ENCODE results near the gene SLC19A1. TPM values are rescaled to one million over a fixed set of nuclear protein-coding genes. Genes with fewer than 3 reads are reported as not detected.
A peak's percentile ranks its signal among the peaks of the same experiment; 100 is the strongest.

Gene SLC19A1
- total RNA-seq, 4 donors from 2014 or later: 3.6 to 7.3 (median 5.0) TPM

DNA sequence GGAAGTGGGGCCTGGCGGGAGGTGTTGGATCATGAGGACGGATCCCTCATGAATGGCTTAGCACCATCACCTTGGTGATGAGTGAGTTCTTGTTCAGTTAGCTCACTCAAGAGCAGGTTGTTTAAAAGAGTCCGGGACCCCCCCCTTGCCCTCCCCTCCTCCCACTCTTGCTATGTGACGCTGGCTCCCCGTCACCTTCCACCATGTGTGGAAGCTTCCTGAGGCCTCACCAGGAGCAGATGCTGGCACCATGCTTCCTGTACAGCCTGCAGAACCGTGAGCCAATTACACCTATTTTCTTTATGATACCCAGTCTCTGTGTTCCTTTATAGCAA is 3.0 kb upstream of the SLC19A1 start:
- H3K4me3 ChIP-seq (ENCODE audit: low read depth, poor library complexity, severe bottlenecking): no peak overlapping the region
- TF ChIP-seq POLR2A (IDR thresholded peaks at IDR 0.05): no peak
- TF ChIP-seq, protein P1, sequence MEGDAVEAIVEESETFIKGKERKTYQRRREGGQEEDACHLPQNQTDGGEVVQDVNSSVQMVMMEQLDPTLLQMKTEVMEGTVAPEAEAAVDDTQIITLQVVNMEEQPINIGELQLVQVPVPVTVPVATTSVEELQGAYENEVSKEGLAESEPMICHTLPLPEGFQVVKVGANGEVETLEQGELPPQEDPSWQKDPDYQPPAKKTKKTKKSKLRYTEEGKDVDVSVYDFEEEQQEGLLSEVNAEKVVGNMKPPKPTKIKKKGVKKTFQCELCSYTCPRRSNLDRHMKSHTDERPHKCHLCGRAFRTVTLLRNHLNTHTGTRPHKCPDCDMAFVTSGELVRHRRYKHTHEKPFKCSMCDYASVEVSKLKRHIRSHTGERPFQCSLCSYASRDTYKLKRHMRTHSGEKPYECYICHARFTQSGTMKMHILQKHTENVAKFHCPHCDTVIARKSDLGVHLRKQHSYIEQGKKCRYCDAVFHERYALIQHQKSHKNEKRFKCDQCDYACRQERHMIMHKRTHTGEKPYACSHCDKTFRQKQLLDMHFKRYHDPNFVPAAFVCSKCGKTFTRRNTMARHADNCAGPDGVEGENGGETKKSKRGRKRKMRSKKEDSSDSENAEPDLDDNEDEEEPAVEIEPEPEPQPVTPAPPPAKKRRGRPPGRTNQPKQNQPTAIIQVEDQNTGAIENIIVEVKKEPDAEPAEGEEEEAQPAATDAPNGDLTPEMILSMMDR (IDR thresholded peaks at IDR 0.05): no peak
- intact Hi-C loops (cut with DNase I; ENCODE audit: low total_unique reads): no loop called here
- no peak for DNase-seq (ENCODE audit: low spot score in 2 of 2)
- WGBS, 2 donors: 91 to 95% methylated on average over 6 of the region's 6 CpGs

DNA sequence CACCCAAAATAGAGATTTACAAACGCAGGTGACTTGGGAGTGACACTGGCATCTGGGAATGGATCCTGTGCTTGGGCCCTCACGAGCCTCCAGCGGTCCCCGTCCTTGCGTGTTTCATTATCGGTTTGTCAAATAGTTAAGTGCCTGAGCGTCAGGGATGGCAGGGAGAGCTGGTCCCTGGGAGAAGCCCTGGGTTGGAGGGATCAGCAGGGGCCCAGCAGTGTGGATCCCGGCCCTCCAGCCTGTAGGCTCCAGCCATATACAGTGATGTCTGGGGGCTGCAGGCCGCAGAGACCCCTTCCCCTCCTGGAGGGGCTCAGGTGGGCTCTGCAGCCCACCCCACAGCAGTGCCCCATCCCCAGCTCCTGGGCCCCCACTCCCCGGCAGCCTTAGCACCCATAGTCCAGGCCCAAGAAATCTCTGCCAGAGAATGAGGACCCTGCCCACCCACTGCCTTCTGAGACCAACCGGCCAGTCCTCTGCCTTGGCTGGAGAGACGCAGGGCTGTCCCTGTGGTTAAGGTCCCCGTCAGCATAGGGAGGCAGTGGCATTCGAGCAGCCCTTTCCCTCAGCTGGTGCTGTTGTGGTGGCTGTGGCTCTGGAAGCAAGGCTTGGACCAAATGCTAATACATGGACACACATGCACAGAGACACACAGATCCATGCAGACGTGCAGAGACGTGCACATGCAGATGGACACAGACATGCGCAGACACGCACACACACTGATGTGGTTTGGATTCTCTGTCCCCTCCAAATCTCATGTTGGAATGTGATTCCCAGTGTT is 2.4 kb upstream of the SLC19A1 start:
- DNase-seq (ENCODE audit: low spot score in 2 of 2): peak in 1 of 2 donors; percentile 80
- TF ChIP-seq, protein P1 (IDR thresholded peaks at IDR 0.05): no peak
- TF ChIP-seq POLR2A (IDR thresholded peaks at IDR 0.05): no peak
- intact Hi-C loops (cut with DNase I; ENCODE audit: low total_unique reads): no loop called here
- 85 to 92% methylated on average over 13 to 18 of the region's 18 CpGs for WGBS, 2 donors
- H3K4me3 ChIP-seq (ENCODE audit: low read depth, poor library complexity, severe bottlenecking): no peak overlapping the region

DNA sequence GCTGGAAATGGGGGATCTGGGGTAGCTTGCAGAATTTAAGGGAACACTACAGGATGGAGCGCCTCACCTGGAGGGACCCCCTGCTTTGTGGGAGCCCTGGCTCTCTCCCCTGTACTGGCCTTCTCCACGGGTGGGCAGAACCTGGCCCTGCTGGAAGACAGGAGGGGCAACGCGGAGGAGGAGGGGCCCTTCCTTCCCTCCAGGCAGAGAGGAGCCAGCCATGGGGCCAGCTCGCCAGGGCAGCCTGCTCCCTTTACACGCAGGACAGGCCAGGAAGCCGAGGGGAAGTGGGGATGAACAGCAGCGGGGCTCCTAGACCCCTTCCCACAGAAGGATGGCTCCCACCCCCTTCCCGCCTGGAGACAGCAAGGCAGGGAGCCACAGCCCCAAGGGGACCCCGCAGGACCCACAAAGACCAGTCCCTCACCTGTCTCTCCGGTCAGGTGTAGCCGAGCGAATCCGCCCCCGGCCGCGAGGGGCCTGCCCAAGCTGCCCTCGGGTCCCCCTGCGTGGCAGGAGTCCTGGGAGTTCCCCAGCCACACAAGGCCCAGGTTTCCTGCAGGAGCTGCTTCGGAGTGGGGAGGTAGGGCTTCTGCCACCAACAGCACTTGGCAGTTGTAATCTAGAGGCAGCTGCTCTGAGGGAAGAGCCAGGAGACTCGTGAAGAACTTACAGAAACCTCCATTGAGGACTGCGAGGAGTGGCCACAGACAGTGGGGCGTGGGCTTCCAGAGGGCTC is 1.6 kb upstream of the SLC19A1 start:
- DNase-seq (ENCODE audit: low spot score in 2 of 2): peak in 1 of 2 donors; percentile 84
- intact Hi-C loops (cut with DNase I; ENCODE audit: low total_unique reads): no loop called here
- no peak for TF ChIP-seq POLR2A (IDR thresholded peaks at IDR 0.05)
- TF ChIP-seq, protein P1 (IDR thresholded peaks at IDR 0.05): no peak
- 79 to 82% methylated on average over 21 to 23 of the region's 23 CpGs for WGBS, 2 donors
- H3K4me3 ChIP-seq (ENCODE audit: low read depth, poor library complexity, severe bottlenecking): no peak overlapping the region

DNA sequence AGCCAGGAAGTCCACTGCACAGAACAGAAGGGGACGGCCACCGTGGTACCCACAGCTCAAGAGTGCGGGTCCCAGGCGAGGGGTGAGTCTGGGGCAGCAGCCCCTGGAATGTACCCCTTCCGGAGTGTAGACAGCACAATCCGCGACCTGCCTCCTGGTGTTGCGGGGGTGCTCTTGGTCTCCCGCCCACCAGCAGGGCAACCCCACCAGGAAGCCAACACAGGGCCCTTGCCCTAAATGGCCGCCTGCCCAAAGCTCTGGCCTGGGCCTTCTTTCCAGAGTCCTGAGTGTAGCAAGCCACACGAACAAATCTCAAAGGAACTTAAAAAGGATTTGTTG is 1.1 kb upstream of the SLC19A1 start:
- intact Hi-C loops (cut with DNase I; ENCODE audit: low total_unique reads): no loop called here
- WGBS, 2 donors: 82 to 90% methylated on average over 10 of the region's 11 CpGs
- H3K4me3 ChIP-seq (ENCODE audit: low read depth, poor library complexity, severe bottlenecking): no peak overlapping the region
- no peak for DNase-seq (ENCODE audit: low spot score in 2 of 2)
- no peak for TF ChIP-seq POLR2A (IDR thresholded peaks at IDR 0.05)
- TF ChIP-seq, protein P1 (IDR thresholded peaks at IDR 0.05): no peak

DNA sequence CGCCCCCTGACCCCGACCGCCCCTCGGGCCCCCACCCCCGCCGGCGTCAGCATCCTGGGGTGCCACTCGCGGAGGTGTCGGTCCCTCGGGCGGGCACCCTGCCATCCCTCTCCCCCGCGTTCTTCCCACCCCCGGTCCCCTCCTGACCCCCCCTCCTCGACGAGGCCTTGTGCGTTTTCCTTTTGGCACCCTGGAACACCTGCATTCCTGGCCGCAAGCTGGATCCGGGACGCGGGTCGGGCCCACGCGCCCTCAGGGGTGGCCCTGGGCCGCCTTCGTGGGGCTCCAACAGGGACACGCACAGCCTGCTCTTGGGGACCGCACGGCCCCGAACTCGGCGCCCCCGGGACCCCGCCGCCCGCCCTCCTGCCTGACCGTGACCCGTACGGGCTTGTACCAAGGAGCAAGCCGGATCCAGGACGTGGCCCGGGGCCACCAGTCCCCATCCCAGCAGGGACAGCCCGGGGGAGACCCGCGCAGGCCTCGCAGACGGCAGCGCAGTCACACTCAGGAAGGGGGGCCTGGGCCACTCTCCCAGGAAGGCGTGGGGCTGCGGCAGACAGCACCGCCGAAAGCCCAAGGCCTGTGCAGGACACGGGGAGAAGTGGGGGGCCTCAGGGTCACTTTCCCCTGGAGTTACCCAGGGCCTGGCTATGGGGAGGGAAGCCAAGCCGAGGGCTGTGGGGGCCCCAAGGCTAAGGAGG is 579 bp upstream of the SLC19A1 start:
- TF ChIP-seq, protein P1 (IDR thresholded peaks at IDR 0.05): no peak
- TF ChIP-seq POLR2A (IDR thresholded peaks at IDR 0.05): no peak
- intact Hi-C loops (cut with DNase I; ENCODE audit: low total_unique reads): no loop called here
- peak overlapping the region; percentile 32 for H3K4me3 ChIP-seq (ENCODE audit: low read depth, poor library complexity, severe bottlenecking)
- DNase-seq (ENCODE audit: low spot score in 2 of 2): peak; percentile 15 to 85
- WGBS, 2 donors: 10 to 17% methylated on average over 8 to 26 of the region's 55 CpGs
